ENCODE results near the gene PPP1R7. TPM values are rescaled to one million over a fixed set of nuclear protein-coding genes. Genes with fewer than 3 reads are reported as not detected.

PPP1R7 gene
- total RNA-seq, 3 donors from 2014 or later, result 59.3 to 68.9 (median 61.9) TPM

GRCh38 chr2:241199897-241200821, 49.9 kb downstream of the PPP1R7 start:
- intact Hi-C loops (cut with DNase I, micrococcal nuclease), result no loop called here
- Histone ChIP-seq H3K9me3 (no peaks in the 10 kb centered on the region), H3K4me3 (no peak overlapping the region), H3K4me1 (ENCODE audit: low read depth) (no peaks in the 10 kb centered on the region), H3K36me3 (ENCODE audit: low read depth) (no peaks in the 10 kb centered on the region)
- TF ChIP-seq CTCF (IDR thresholded peaks at IDR 0.05), result no peak
- ATAC-seq, result no peak
- DNase-seq, result no peak

GRCh38 chr2:241200822-241201395, 50.6 kb downstream of the PPP1R7 start:
- intact Hi-C loops (cut with DNase I, micrococcal nuclease), result no loop called here
- DNase-seq (no peak), ATAC-seq (no peak)
- Histone ChIP-seq H3K36me3 (ENCODE audit: low read depth) (no peaks in the 10 kb centered on the region), H3K4me3 (no peak overlapping the region), H3K9me3 (no peaks in the 10 kb centered on the region), H3K4me1 (ENCODE audit: low read depth) (no peaks in the 10 kb centered on the region)
- TF ChIP-seq CTCF (IDR thresholded peaks at IDR 0.05), result no peak

DNA sequence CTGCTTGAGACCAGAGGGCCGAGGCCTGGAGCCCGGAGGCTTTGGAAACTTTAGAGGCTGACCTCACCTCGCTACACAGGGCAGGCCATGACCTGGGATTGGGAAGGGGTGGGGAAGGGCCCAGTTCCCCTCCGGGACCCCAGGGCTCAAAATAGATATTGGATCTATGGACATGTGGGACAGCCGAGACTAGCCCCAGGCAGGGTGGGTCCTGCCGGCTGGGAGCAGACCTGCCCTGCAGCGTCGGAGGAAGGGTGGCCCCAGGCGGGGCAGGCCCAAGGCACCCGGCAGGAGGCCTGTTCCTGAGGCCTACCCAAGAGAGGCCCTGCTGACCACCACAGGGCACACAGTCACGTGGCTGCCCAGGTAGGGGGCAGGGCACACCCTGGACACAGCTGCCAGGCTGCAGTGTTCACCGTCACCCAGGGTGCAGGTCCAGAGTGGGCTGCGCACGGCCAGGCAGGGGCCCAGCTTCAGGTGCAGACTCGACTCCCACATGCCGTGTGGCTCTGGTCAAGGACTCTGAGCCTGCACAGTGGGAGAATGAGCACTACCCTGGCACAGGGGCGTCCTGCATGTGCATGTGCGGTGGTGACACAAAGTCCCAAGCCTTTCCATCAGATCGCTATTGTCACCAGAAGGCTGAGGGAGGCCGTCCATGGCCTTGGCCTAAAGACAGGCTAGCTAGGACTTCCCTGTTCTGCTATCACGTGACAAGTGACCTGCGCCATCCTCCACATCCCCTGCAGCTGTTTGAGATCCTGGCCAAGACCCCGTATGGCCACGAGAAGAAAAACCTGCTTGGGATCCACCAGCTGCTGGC, 51.4 kb downstream of the PPP1R7 start:
- DNase-seq, result no peak
- intact Hi-C loops (cut with DNase I, micrococcal nuclease), result no loop called here
- Histone ChIP-seq H3K4me3 (no peak overlapping the region), H3K36me3 (ENCODE audit: low read depth) (no peaks in the 10 kb centered on the region), H3K4me1 (ENCODE audit: low read depth) (no peaks in the 10 kb centered on the region), H3K9me3 (no peaks in the 10 kb centered on the region)
- ATAC-seq, result no peak
- no peak for TF ChIP-seq CTCF (IDR thresholded peaks at IDR 0.05)

- ATAC-seq, result no peak
- TF ChIP-seq CTCF (IDR thresholded peaks at IDR 0.05), result no peak
- Histone ChIP-seq H3K9me3 (no peaks in the 10 kb centered on the region), H3K4me3 (no peak overlapping the region), H3K36me3 (ENCODE audit: low read depth) (no peaks in the 10 kb centered on the region), H3K4me1 (ENCODE audit: low read depth) (no peaks in the 10 kb centered on the region)
- intact Hi-C loops (cut with DNase I, micrococcal nuclease), result no loop called here
- no peak for DNase-seq
Observed at GRCh38 chr2:241202268-241202585, 52.0 kb downstream of the PPP1R7 start.

- Histone ChIP-seq H3K9me3 (no peaks in the 10 kb centered on the region), H3K4me3 (no peak overlapping the region), H3K4me1 (ENCODE audit: low read depth) (no peaks in the 10 kb centered on the region), H3K36me3 (ENCODE audit: low read depth) (no peaks in the 10 kb centered on the region)
- intact Hi-C loops (cut with DNase I, micrococcal nuclease), result no loop called here
- ATAC-seq, result no peak
- no peak for DNase-seq
- no peak for TF ChIP-seq CTCF (IDR thresholded peaks at IDR 0.05)
Observed at GRCh38 chr2:241202681-241203080, 52.4 kb downstream of the PPP1R7 start.
